IMR-90 (cell line): Measurements from ENCODE around the gene ATG7.

Experiments
- BHLHE40 ChIP-seq: fragments of 150-350 bp; IDR thresholded peaks from 2 replicates; pipeline ENCODE4 v1.6.1; 2016; ENCODE audit warnings: mild to moderate bottlenecking, low read depth, low read length
- CTCF ChIP-seq: conservative IDR thresholded peaks from 2 replicates; pipeline ENCODE4 v1.5.1; 2012; ENCODE audit warnings: mild to moderate bottlenecking, low read depth, low read length, improper control_type of control experiment
- MAFK ChIP-seq: IDR thresholded peaks from 2 replicates; pipeline ENCODE4 v1.6.1; 2012; ENCODE audit warnings: low read depth, low read length, improper control_type of control experiment
- MXI1 ChIP-seq: IDR thresholded peaks from 2 replicates; pipeline ENCODE4 v1.6.1; 2012; ENCODE audit warnings: low read depth, mild to moderate bottlenecking, low read length, moderate library complexity, borderline replicate concordance
- NFE2L2 ChIP-seq: fragments of 150-350 bp; IDR thresholded peaks from 2 replicates; pipeline ENCODE4 v1.6.1; 2016; ENCODE audit warnings: low read depth, mild to moderate bottlenecking, low read length
- POLR2A ChIP-seq: IDR thresholded peaks from 2 replicates; pipeline ENCODE4 v1.6.1; 2012; ENCODE audit warnings: mild to moderate bottlenecking, low read depth, low read length
- RAD21 ChIP-seq: IDR thresholded peaks from 2 replicates; pipeline ENCODE4 v1.6.1; 2012; ENCODE audit warnings: low read length, improper control_type of control experiment
- RFX5 ChIP-seq: IDR thresholded peaks from 2 replicates; pipeline ENCODE4 v1.8.0; 2012; ENCODE audit warnings: low read depth, mild to moderate bottlenecking, low read length, moderate library complexity
- USF2 ChIP-seq: fragments of 150-350 bp; IDR thresholded peaks from 2 replicates; pipeline ENCODE4 v1.6.1; 2017; ENCODE audit warnings: mild to moderate bottlenecking, antibody characterized with exemption, low read length, low read depth

DNA sequence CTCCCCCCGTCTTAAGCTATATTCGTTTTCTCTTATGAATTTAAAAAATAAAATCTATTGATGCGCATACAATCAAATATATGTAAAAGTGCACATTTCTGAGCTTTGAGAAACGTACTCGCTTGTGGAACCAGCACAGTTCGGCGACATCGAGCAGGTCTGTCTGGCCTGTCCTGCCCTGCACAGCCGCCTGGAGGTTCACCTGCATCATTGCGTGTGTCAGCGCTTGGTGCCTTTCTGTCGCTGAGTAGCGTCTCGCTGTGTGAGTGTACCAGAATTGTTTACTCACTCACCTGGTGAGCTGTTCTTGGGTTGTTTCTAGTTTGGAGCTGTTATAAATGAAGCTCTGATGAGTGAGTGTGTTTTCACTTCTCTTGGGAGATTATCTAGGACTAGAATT, 267.5 kb downstream of the ATG7 start:
- no peak for TF ChIP-seq CTCF
- no peak for TF ChIP-seq BHLHE40
- TF ChIP-seq MAFK = no peak
- no peak for TF ChIP-seq POLR2A
- no peak for TF ChIP-seq RFX5
- TF ChIP-seq NFE2L2 = no peak
- TF ChIP-seq MXI1 = no peak
- no peak for TF ChIP-seq RAD21
- no peak for TF ChIP-seq USF2
